HG02884 (cell line): ENCODE data around the gene TAS1R3.
A peak's percentile ranks its signal among the peaks of the same experiment; 100 is the strongest.

ENCODE experiments used
- ATAC-seq: cut with Tn5 transposase; IDR thresholded peaks from one replicate; pipeline ENCODE4 v1.9.1; 2021; ENCODE audit warnings: mild to moderate bottlenecking, moderate library complexity; ENCODE audit not compliant: unreplicated experiment

TAS1R3 gene

GRCh38 chr1:1349256-1350012 lies 18.4 kb downstream of the TAS1R3 start, which contains the start of gene DVL1:
Gene DVL1 (minus strand): TSS chr1:1349418. CDS start chr1:1349065, 353 bp downstream.
- peak; percentile 47 for ATAC-seq

DNA sequence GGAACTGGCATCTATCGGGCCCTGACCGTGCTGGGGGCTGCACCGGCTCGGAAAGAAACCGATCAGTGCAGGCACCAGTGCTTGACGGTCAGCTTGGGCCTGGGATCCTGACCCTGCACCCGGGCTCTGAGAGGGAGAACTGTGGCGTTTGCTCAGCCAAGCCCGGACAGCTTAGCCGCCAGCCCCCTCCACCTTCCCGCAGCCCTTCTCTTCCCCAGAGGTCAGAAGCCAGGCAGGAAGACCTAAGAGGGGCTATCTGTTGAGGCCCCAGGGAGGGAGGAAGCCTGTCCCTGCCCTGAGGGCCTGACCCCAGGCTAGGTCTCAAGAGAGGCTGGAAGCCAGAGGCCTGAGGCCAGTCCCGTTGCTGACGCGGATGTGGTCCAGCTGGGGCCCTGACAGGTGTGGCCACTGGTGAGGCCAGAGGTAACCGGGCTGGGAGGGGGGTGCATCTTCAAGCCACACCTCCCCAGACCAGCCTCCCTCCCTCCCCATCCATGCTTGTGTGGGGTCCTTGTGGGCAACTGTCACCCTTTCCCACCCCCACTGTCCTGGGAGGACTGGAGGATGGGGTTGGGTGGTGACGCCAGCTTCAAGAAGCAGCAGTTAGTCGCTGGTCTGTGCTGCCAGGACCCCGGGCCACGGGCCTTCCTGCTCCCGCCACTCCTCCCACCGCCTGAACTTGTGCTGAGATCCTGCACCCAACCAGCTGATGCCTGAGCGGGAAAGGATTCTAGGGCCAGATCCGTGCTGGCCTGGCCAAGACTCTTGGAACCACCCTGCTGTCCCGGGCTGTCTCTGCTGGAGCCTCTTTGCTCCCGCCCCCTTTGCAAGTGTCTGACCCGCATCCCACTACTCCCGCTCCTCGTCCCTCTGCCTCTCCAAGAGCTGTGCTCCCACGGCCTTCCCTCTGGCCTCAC lies 20.7 kb downstream of the TAS1R3 start:
- no peak for ATAC-seq

DNA sequence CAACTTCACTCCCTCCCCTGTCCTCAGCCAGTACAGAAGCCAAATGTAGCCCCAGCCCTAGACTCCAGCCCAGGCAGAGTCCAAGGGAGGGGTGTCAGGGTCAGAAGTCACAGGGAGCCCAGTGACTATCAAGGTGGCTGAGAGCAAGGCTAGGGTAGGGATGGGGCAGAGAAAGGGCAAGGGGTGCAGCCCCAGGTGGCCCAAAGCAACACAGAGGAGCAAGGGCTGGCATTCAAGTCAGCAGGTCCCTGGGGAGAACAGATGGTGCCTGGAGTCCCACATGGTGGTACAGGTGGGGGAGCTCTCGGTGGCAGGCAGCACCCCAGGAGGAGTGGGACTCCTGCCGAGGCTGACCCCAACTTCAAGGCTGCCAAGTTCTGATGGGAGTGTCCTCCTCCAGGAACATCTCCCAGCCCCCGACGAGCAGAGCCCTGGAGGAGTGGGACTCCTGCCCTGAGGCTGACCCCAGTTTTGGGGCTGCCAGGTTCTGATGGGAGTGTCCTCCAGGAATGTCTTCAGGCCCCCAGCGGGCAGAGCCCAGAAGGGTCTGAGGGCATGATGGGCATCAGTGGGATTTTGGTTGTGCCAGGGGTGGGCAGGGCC lies 21.8 kb downstream of the TAS1R3 start:
- ATAC-seq, result no peak

DNA sequence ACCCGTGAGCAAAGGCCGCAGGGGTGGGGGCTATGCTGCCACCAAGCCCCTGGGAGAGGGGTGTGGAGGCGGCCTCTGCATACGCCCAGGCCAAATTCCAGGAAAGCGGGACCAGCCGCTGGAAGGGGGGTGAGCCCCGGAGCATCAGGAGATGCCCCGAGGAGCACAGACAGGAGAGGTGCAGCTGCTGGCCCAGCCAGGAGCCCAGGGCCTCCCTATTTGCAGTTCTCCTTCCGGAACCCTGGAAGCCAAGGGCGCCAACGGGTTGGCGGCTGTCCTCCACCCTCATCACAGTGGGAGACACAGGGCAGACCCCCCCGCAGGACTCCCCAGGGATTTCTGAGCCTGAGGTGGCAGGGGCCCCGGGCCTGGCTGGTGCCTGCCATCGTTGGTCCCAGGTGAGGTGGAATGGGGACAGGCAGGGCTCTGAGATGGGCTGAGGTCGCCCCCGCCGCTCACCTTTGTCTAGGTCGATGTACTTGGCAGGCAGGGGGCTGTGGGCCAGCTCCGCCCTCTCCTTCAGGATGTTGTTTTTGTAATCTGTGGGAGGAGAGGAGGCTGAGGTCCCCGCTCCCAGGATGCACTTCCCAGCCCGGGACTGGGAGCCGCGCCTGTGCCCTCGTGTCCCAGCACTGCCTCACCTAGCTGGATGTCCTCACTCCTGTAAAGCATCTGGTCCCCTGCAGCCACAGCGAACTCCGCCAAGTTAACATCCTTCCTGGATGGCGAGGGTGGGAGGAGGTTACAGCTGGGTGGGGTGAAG lies 22.5 kb downstream of the TAS1R3 start:
- no peak for ATAC-seq

DNA sequence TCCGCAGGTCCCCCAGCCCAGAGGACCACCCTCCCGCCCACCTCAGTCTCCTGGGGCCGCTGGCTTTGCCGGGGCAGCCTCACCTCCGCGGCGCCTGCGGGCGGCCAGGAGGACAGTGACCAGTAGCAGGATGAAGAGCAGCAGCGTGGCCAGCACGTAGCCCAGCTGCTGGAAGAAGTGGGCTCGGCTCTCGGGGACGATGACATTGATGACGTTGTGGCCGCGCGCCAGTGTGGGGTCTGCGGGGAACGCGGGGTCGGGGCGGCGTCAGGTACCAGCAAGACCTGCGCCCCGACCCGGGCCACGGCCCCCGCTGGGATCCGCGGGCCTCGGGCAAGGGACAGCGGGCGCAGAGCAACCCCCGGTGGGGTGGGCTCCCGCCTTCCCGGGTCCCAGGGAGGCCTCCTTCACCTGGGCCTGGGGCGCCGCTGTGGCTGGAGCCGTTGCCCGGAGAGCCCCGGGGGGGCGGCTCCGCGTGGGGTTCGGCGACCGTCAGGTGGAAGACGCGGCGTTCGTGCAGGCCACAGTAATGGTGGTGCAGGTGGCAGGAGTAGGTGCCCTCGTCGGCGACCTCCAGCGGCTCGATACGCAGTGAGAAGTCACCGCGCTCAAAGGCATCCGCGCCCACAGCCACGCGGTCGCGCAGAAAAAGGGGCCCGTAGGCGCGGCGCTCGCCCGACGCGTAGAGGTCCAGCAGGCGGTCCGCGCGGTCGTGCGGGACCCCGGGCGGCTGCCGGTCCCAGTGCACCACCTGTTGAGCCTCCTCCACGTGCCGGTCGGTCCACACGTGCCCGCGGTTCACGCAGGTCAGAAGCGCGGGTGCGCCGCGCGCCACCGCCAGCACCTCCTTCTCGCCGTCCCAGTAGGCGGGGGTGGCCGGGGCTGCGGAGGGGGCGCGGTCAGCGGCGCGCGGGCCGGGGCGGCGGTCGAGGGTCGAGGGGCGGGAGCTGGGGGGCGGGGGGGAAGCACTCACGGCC lies 23.5 kb downstream of the TAS1R3 start:
- ATAC-seq, result no peak

GRCh38 chr1:1355416-1355815 lies 24.3 kb downstream of the TAS1R3 start:
- ATAC-seq, result no peak

GRCh38 chr1:1356166-1356795 lies 25.2 kb downstream of the TAS1R3 start:
- ATAC-seq, result no peak

DNA sequence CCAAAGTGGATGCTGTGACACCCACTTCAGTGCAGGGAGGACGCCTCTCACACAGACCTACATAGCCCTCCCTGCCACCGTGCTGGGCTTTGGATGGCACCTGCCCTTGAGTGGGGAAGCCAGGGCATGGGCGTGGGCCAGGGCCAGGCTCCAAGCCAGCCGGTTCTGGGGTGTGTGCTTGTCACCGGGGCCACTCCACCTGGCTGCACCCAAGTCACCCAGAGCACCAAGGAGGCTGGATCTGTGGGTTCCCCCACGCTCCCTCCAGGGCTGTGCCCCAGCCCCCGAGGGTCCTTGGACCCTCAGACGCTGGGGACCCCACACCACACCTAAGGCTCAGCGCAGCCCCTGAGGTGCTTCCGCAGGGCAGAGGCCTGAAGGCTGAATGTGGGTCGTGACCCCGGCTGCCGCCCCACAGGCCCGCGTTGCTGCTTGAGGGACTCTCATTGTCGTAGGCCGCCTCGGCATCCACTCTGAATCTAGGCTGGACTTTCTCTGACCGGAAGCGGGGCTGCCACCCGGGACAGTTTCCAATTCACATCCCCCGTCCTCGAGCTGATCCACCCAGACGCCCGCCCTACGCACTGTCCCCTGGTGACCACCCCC lies 25.8 kb downstream of the TAS1R3 start:
- ATAC-seq, result no peak

GRCh38 chr1:1357871-1358432 lies 26.9 kb downstream of the TAS1R3 start:
- no peak for ATAC-seq

GRCh38 chr1:1358433-1359271 lies 27.6 kb downstream of the TAS1R3 start, which contains the start of gene MXRA8:
Gene MXRA8 (minus strand): TSS chr1:1358555. CDS start chr1:1358504, 51 bp downstream.
- ATAC-seq, result no peak

DNA sequence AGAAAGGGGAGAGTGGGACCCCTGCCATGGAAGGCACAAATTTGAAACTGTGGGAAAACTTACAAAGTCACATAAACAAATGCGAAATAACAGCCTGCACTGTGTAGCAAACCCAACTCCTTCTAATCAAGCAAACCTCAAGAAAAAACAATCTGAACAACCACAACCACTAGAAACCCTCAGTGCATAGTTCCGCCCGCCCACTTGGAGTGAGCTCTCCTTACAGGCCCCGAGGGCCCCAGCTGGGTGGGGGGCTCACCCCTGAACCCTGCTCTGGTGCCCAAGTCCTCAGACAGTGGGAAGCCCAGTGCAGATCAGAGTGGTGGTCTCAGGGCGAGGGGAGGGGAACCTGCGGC lies 28.2 kb downstream of the TAS1R3 start:
- no peak for ATAC-seq

DNA sequence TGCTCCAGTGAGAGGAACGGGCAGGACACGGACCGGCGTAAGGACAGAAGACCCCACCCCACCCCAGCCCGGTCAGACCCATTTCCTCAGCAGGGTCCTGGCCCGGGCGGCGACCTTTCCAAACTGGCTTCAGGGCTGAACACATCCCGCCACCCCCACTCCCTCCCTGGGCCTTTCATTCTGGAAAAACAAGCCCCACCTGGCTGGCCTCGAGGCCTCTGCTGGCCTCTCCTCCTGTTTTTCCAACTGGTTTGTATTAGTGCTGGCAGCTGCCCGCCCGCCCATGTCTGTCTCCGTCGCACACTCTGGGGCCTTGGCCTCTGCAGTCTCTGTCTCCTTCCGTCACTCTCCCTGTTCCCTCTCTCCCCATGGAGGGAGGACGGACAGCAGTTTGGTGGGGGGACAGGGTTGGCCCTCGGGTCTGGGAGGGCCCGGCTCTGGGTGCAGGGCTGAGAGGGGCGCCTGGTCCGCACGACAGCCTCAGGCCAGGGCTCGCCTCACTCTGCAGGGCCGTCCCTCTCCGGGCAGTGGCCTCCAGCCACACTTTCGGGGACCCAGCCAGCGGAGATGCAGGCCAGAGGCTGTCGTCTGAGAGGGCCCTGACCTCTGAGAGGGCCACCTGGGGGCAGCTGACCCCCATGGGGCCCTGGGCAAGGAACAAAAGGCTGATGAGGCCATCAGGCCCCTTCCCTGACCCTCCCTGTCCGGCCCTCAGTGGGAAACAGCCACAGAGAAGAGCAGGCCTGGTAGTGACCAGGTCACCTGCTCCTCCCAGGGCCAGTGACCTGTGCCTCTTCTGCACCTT lies 28.8 kb downstream of the TAS1R3 start:
- no peak for ATAC-seq

DNA sequence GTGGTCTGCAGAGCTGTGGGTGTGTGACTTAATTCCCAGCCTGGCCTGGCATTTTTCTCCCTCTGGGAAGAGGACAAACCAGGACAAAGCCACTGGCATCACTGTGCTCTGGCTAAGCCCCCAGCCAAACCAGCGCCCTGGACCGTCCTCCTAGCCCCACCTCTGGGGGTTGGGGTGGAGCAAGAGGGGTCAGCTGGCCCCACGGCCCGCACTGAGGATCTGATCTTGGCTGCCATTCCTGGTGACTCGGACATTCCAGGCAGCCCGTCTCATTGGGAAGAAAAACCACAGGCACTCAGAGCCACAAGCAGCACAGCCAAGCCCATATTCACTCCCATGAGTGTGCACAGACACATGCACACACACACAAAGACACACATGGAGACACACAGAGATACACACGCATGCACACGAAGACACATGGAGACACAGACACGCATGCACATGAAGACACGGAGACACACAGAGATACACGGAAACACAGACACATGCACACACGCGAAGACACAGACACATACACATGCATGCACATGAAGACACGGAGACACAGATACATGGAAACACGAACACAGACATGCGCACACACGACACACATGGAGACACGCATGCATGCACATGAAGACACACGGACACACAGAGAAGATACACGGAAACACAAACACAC lies 29.6 kb downstream of the TAS1R3 start:
- no peak for ATAC-seq

DNA sequence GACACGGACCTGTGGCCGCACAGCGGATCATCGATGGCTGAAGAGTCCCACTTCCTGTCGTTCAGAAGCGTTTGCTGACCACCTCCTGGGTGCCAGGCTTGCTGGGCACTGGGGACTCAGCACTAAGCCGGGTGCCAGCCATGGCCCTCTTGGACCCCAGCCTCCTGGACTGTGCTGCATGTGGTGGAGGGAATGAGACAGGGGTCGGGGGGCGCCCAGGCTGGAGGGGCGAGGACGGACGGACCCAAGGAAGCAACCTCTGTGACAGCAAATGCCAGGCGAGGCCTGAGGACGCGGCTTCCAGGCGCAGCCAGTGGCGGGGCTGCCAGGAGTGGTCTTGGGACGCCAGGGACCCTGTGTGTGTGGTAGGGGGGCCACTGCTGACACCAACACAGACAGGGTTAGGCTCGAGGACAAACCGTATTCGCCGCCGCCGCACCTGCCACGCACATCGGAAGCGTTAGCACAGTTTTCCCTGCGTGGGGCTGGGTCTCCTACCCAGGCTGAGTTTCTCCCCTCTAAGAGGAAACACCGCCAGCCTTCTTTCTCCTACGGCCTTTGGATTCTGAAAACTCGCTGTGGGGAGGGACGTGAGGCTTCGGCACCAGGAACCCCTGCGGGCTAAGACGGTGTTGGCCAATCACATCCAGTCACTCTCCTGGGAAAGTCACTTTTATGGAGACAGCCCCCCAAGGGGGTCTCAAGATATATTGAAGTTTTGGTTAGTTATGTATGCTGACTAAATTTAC lies 30.3 kb downstream of the TAS1R3 start:
- no peak for ATAC-seq

DNA sequence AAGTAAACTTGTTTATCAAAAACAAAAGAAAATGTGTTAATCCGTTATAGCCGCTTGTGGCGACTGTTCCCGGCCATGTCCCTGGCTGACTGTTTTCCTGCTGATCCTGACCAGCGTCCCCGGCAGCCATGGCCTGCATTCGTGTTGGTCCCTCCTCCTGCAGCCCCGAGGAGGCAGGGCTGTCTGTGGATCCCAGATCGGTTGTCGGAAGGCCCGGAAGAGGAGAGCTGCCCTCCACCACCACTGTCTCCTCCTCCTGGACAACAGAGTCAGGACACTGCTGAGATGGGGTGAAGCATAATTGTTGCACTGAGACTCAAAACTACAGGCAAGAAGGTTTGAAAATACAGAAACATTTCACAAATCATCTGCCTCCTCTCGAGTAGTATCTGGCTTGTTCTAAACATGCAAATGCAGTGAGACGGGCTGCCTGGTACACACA lies 30.9 kb downstream of the TAS1R3 start:
- no peak for ATAC-seq
